ENCODE measurements around the gene KLF3.

DNA sequence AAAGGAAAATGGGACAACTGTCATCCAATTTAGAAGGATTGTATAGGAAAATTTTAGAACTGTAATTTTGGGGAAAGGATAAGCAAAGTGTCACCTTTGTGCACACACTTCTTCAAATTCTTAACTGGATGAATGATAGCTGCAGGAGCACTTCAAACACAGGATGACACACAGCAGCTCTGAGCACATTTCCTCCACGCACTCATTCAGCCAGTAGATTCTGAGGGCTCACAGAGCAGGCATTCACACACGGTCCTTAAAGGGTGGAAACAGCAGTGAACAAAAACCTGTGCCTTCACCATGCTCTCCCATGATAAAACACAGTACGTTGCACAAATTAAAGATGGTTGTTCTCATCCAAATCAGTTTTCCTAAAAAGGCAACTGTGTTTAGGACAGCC is 38.5 kb upstream of the KLF3 start:
- TF ChIP-seq, protein P1, sequence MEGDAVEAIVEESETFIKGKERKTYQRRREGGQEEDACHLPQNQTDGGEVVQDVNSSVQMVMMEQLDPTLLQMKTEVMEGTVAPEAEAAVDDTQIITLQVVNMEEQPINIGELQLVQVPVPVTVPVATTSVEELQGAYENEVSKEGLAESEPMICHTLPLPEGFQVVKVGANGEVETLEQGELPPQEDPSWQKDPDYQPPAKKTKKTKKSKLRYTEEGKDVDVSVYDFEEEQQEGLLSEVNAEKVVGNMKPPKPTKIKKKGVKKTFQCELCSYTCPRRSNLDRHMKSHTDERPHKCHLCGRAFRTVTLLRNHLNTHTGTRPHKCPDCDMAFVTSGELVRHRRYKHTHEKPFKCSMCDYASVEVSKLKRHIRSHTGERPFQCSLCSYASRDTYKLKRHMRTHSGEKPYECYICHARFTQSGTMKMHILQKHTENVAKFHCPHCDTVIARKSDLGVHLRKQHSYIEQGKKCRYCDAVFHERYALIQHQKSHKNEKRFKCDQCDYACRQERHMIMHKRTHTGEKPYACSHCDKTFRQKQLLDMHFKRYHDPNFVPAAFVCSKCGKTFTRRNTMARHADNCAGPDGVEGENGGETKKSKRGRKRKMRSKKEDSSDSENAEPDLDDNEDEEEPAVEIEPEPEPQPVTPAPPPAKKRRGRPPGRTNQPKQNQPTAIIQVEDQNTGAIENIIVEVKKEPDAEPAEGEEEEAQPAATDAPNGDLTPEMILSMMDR (IDR thresholded peaks at IDR 0.05; ENCODE audit: poor library complexity) = no peak
- TF ChIP-seq EZH2phosphoT487 (IDR thresholded peaks at IDR 0.05; ENCODE audit: low read depth, severe bottlenecking, unreplicated experiment) (no peak), EZH2 (IDR thresholded peaks at IDR 0.05; ENCODE audit: borderline replicate concordance) (no peak)

Data from hepatocyte (in vitro differentiated cells).